GM19438 (cell line): Measurements from ENCODE around the gene SLC12A7.
"Not testable (repeated sequence)": the region's sequence is repeated elsewhere in the genome, so short reads cannot be mapped to it uniquely, and the experiment has no call there.

ENCODE experiments used
- ATAC-seq: cut with Tn5 transposase; IDR thresholded peaks from one replicate; pipeline ENCODE4 v1.9.1; 2021; ENCODE audit warnings: low read depth; ENCODE audit not compliant: unreplicated experiment

SLC12A7 gene

GRCh38 chr5:1067141-1068121 is 44.4 kb downstream of the SLC12A7 start:
- ATAC-seq: no peak

GRCh38 chr5:1066676-1067075 is 45.2 kb downstream of the SLC12A7 start:
- no peak for ATAC-seq

- no peak for ATAC-seq
Measured at GRCh38 chr5:1065891-1066650, 45.8 kb downstream of the SLC12A7 start.

GRCh38 chr5:1065143-1065750 is 46.6 kb downstream of the SLC12A7 start:
- no peak for ATAC-seq

- ATAC-seq: no peak
Measured at GRCh38 chr5:1064383-1065142, 47.3 kb downstream of the SLC12A7 start.

- ATAC-seq: no peak
Measured at GRCh38 chr5:1063661-1064382, 48.0 kb downstream of the SLC12A7 start.

- no peak for ATAC-seq
Measured at GRCh38 chr5:1062761-1063568, 48.9 kb downstream of the SLC12A7 start.

GRCh38 chr5:1061916-1062315 is 49.9 kb downstream of the SLC12A7 start:
- no peak for ATAC-seq

- ATAC-seq: not testable (repeated sequence)
Measured at GRCh38 chr5:1061292-1061691, 50.6 kb downstream of the SLC12A7 start.

- ATAC-seq: no peak
Measured at GRCh38 chr5:1060535-1060981, 51.3 kb downstream of the SLC12A7 start.

GRCh38 chr5:1059884-1060263 is 52.0 kb downstream of the SLC12A7 start:
- ATAC-seq: no peak

GRCh38 chr5:1058988-1059883 is 52.6 kb downstream of the SLC12A7 start:
- ATAC-seq: no peak

GRCh38 chr5:1058083-1058945 is 53.5 kb downstream of the SLC12A7 start:
- ATAC-seq: no peak

GRCh38 chr5:1057485-1058082 is 54.3 kb downstream of the SLC12A7 start:
- no peak for ATAC-seq

- ATAC-seq: no peak
Measured at GRCh38 chr5:1056611-1057484, 55.0 kb downstream of the SLC12A7 start.
